ENCODE measurements around the gene OR2A7. TPM values are rescaled to one million over a fixed set of nuclear protein-coding genes. Genes with fewer than 3 reads are reported as not detected.
"Not testable (repeated sequence)": the region's sequence is repeated elsewhere in the genome, so short reads cannot be mapped to it uniquely, and the experiment has no call there.

OR2A7 gene
- total RNA-seq, 1 donor from 2014 or later, result not detected

- DNase-seq (ENCODE audit: low spot score); intact Hi-C loops (cut with DNase I): not testable (repeated sequence)
These were observed 5.5 kb downstream of the OR2A7 start for GRCh38 chr7:144259067-144259466.

DNA sequence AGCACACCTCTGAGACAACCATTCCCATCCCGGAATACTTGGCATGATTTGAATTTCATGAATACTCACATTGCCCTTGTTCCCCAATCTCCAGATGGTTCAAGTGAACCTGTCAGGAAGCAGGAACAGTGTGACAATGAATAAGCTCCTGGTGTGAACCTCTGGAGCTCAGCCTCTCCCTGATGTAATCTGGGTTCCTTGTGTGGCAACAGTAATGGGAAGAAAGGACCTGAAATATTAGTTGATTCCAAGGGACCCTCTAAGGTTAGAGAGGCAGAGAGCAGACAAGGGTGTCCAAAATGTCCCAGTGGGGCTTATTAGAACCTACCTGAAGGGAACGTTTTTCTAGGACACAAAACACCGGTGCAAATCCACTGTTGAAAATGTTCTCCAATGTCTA, 8.5 kb downstream of the OR2A7 start:
- intact Hi-C loops (cut with DNase I), result no loop called here
- peak; percentile 63 for DNase-seq (ENCODE audit: low spot score)

DNA sequence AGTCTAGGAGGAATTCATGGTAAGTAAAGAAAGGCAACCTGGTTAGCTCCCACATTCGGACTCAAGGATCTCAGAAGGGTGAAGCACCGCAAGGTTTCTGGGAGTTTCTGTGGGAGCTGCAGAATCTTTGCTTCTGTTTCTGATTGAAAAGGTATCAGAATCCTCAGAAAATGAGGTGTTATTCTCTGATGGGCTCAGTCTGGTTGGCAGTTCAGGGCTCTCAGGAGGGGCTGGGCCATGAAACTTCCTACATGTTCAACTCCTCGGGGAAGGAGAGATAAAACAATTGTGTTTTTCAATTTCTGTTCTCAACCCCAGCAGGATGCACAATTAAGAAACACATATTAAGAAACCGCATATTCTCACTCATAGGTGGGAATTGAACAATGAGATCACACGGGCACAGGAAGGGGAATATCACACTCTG, 9.1 kb downstream of the OR2A7 start:
- no peak for DNase-seq (ENCODE audit: low spot score)
- intact Hi-C loops (cut with DNase I), result no loop called here

- intact Hi-C loops (cut with DNase I); DNase-seq (ENCODE audit: low spot score): not testable (repeated sequence)
These were observed 12.3 kb downstream of the OR2A7 start for GRCh38 chr7:144252307-144252706.

GRCh38 chr7:144247674-144248330, 16.8 kb downstream of the OR2A7 start:
- intact Hi-C loops (cut with DNase I); DNase-seq (ENCODE audit: low spot score): not testable (repeated sequence)

- DNase-seq (ENCODE audit: low spot score); intact Hi-C loops (cut with DNase I): not testable (repeated sequence)
These were observed 17.6 kb downstream of the OR2A7 start for GRCh38 chr7:144246967-144247366.

DNA sequence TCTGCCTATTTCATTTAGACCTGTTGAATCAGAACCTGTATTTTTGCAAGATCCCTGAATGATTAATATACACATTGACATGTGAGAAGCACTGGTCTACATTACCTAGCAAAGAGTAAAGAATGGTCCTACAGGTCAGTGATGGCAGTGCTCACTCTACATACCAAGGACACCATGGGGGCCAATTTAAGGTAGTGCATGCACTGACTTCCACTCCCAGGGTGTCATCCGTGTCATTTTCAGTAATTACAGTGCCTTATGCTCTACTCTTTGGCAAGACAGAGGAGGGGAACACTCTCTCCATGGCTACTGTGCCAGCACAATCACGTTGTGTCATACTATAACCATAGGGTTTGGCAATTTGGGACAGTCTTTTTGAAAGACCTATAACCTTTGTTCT, 19.2 kb downstream of the OR2A7 start:
- intact Hi-C loops (cut with DNase I); DNase-seq (ENCODE audit: low spot score): not testable (repeated sequence)

GRCh38 chr7:144239365-144239764, 25.2 kb downstream of the OR2A7 start, which contains the start of gene OR2A42:
Gene OR2A42, minus strand, starts transcription at chr7:144239605. Its CDS starts 6,762 bp downstream, at chr7:144232843.
- DNase-seq (ENCODE audit: low spot score); intact Hi-C loops (cut with DNase I): not testable (repeated sequence)

DNA sequence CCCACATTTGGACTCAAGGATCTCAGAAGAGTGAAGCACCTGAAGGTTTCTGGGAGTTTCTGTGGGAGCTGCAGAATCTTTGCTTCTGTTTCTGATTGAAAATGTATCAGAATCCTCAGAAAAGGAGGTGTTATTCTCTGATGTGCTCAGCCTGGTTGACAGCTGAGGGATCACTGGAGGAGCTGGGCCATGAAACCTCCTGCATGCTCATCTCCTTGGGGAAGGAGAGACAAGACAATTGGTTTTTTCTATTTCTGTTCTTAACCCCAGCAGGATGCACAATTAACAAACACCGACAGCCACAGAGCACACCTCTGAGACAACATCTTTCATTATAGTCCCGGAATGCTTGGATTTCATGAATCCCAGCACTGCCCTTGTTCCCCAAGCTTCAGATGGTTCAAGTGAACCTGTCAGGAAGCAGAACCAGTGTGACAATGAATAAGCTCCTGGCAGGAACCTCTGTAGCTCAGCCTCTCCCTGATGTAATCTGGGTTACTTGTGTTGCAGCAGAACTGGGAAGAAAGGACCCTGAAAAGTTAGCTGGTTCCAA, 26.0 kb downstream of the OR2A7 start:
- intact Hi-C loops (cut with DNase I); DNase-seq (ENCODE audit: low spot score): not testable (repeated sequence)

- DNase-seq (ENCODE audit: low spot score); intact Hi-C loops (cut with DNase I): not testable (repeated sequence)
These were observed 31.6 kb downstream of the OR2A7 start for GRCh38 chr7:144233039-144233438.

- DNase-seq (ENCODE audit: low spot score); intact Hi-C loops (cut with DNase I): not testable (repeated sequence)
These were observed 33.6 kb downstream of the OR2A7 start for GRCh38 chr7:144231027-144231426.

DNA sequence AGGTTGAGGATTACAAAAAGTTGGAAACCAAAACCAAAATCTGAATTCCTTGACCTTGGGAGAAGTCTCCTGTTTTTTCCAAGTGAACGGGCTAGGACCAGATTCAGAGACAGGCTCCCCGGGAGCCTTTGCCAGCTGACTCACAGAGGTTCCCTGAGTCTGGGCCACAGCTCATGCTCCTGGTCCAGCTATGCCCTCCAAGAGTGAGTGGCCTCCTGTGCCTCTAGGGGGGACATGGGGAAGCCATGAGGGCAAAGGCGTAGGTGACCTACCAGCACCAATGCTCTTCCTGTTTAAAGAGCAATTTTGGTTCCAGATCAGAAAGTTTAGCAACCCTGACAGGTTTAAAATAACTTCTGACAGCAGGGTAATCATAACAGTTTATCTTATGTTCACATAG, 35.8 kb downstream of the OR2A7 start:
- DNase-seq (ENCODE audit: low spot score); intact Hi-C loops (cut with DNase I): not testable (repeated sequence)

- intact Hi-C loops (cut with DNase I); DNase-seq (ENCODE audit: low spot score): not testable (repeated sequence)
These were observed 37.7 kb downstream of the OR2A7 start for GRCh38 chr7:144226866-144227265.

- intact Hi-C loops (cut with DNase I), result not testable (repeated sequence)
These were observed 40.9 kb downstream of the OR2A7 start for GRCh38 chr7:144223675-144224074.

DNA sequence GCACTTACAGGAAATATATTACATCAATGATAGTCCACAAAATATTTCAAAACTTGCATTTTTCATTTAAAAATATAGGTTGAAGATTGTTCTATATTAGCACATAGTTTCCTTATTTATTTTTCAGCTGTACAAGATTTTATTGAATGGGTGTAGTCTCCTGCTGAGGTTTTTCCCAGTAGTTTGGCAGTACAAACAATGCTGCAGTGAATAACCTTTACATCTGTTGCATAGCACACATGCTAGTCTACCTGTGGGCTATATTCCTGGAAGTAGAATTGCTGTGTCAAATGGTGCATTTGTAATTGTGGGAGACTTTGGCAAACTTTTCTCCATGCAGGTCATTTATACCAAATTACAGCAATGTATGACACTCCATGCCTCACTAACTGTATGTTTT, 44.1 kb downstream of the OR2A7 start:
- DNase-seq (ENCODE audit: low spot score); intact Hi-C loops (cut with DNase I): not testable (repeated sequence)

More at GRCh38 chr7:144223675-144224074, 40.9 kb downstream of the OR2A7 start:
- DNase-seq (ENCODE audit: low spot score), result not testable (repeated sequence)

DNA sequence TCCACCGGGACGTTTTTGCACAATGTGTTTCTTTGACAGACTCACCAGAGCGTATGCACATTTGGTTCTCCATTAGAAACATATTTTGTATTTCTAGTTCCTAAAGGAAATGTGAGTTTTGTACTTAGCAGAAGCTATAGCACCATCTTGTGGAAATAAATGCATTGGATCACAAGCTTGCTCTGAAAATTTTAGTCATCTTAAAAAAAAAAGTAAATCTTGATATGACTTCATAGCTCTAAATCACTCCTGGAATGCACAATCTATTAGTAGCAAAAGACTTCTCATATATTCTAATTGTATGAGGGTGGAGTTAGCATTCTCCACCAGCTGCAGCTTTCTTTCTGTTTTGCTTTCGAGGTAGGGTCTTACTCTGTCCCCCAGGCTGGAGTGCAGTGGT, 45.4 kb downstream of the OR2A7 start:
- intact Hi-C loops (cut with DNase I); DNase-seq (ENCODE audit: low spot score): not testable (repeated sequence)

DNA sequence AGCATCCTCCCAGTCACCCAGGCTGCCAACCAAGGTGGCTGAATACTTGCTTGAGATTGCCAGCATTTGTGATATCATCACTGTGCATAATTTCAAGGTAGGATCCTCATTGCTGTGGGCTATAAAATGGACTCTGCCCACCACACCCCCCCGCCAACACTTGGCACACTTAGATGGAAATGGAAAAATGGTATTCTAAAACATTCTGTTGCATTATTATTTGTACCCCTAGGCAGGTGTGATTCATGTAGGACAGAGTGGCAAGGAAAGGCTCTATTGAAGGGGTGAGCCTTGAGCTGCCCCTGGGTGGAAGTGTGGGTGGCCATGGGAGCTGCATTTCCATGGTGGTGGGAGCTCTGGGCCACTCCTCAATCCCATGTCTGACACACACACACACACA, 46.0 kb downstream of the OR2A7 start:
- intact Hi-C loops (cut with DNase I); DNase-seq (ENCODE audit: low spot score): not testable (repeated sequence)

- intact Hi-C loops (cut with DNase I); DNase-seq (ENCODE audit: low spot score): not testable (repeated sequence)
These were observed 47.4 kb downstream of the OR2A7 start for GRCh38 chr7:144217200-144217599.

Data from cardiac septum (tissue), 1 donor.